D721Med (cell line): ENCODE results near the gene HIVEP2.

Experiments
- DNase-seq: peaks from one replicate; pipeline ENCODE4 v3.0.0; 2011; ENCODE audit warnings: low spot score; ENCODE audit not compliant: insufficient read length
- FAIRE-seq: peaks from 2 replicates; lab custom pipeline; 2011; peaks lifted over from hg19 to GRCh38; lab: Jason Lieb, UNC
- CTCF ChIP-seq: IDR thresholded peaks from 2 replicates; pipeline ENCODE4 v1.5.1; 2012; ENCODE audit warnings: mild to moderate bottlenecking, control low read depth; ENCODE audit not compliant: insufficient read depth; ENCODE audit errors: missing control alignments

Gene HIVEP2

GRCh38 chr6:142940487-142940886, 4.5 kb downstream of the HIVEP2 start:
- DNase-seq = no peak
- FAIRE-seq = no peak
- TF ChIP-seq CTCF = no peak

DNA sequence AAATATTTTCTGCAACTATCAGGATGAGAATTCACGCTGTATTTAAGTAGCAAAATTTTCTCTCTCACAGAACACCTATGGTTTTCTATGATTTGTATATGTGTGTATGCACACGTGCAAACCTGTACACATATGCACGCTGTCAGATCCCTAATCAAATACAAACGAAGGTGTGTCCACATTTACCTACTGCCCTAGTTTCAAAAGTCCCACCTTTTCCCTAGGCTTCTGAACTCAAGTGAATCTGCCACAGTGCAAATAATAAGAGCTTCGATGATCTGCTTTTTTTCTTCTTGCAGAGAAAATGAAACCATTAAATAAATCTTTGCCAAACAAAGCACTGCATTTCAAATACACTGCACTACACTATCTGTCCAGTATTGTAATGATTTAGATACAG, 6.5 kb downstream of the HIVEP2 start:
- DNase-seq (no peak), FAIRE-seq (no peak)
- no peak for TF ChIP-seq CTCF

- FAIRE-seq (no peak), DNase-seq (no peak)
- TF ChIP-seq CTCF = no peak
Observed at GRCh38 chr6:142937986-142938385, 7.0 kb downstream of the HIVEP2 start.

DNA sequence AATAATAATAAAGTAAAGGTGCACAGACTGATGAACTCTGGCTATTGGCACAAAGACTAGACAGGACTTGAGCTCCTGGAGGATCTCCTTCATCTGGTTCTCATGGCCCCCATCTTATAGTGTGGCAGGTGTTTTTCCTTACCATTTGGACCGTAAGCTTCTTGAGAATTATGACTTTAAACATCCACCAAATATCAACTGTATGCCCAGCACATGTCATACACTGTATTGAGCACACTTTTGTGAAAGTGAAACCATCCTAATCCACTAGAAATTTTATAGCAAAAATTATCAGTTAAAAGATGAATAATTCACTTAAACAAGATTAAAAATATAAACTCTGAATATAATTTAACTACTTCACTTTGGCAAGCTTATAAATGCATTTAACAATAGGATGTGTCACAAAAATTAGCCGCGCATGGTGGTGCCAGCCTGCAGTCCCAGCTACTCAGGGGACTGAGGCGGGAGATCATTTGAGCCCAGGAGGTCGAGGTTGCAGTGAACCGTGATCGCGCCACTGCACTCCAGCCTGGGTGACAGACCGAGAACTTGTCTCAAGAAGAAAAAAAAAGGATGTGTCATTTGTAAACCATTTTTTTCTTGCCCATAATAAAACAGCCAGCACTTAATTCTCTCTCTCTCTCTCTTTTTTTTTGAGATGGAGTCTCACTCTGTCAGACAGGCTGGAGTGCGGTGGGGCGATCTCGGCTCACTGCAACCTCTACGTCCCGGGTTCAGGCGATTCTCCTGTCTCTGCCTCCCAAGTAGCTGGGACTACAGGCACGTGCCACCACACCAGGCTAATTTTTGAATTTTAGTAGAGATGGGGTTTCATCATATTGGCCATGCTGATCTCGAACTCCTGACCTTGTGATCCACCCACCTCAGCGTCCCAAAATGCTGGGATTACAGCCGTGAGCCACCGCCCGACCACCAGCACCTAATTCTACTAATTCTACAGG, 9.1 kb downstream of the HIVEP2 start:
- FAIRE-seq (no peak), DNase-seq (no peak)
- no peak for TF ChIP-seq CTCF

DNA sequence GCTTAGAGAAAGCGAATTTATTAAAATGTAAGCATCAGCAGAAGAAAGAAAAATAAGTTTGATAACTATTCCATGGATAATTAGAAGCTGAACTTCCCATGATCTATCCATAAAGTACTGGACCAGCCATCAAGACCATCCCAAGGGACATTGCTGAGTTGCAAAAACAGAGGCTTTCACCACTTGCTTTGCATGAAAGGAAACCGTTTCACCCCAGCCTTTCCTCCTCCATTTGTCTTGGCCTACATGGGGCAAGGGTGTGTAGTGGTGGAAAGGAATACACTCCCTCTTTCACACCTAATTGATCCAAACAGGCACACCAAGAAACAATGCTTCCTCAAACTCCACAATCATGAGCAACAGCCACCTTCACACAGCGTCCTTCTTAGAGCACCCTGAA, 10.4 kb downstream of the HIVEP2 start:
- TF ChIP-seq CTCF = no peak
- FAIRE-seq = no peak

GRCh38 chr6:142934106-142934505, 10.9 kb downstream of the HIVEP2 start:
- no peak for TF ChIP-seq CTCF
- DNase-seq = no peak
- FAIRE-seq = no peak

More for the DNA sequence above, 10.4 kb downstream of the HIVEP2 start:
- DNase-seq = no peak

- no peak for DNase-seq
- no peak for TF ChIP-seq CTCF
- FAIRE-seq = no peak
Observed at GRCh38 chr6:142933701-142934100, 11.3 kb downstream of the HIVEP2 start.
